ENCODE data around the gene CCDC180. TPM values are rescaled to one million over a fixed set of nuclear protein-coding genes. Genes with fewer than 3 reads are reported as not detected.

The CCDC180 gene
- total and polyA plus RNA-seq, 4 donors, result 3.3 to 34.3 (median 10.1) TPM

DNA sequence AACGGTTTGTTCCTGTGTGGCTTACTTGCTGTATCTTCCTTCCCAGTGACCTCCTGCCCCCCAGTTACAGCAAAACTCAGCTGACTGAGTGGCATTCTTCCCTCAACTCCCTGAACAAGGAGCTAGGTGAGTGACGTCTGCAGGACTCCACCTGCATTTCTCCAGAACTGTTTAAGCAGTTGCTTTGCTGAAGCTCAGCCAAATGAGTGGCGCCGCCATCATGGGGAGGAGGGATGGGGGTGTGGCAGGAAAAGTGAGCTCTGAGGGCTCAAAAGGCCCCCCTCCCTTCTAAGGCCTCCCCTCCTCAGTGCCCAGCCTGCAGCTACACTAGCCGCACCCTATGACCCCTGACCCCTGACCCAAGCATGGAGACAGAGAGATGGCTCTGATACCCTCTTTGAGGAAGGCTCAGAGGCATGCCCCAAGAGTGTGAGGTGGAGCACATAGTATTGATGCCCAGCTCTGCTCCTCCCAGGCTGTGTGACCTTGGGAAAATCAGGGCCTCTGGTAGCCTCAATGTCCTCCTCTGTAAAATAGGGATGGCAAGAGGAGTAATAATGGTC, 12.7 kb downstream of the CCDC180 start:
- WGBS, 2 donors, result 83 to 85% methylated on average over 5 of the region's 5 CpGs
- no peak for ATAC-seq (ENCODE audit: insufficient read depth, low FRiP score)

GRCh38 chr9:97321251-97321650, 13.8 kb downstream of the CCDC180 start:
- no peak overlapping the region for H3K4me3 ChIP-seq
- TF ChIP-seq CTCF (IDR thresholded peaks at IDR 0.05; ENCODE audit: control extremely low read depth, extremely low read depth), result no peak
- no peak overlapping the region for H3K9ac ChIP-seq (ENCODE audit: insufficient read depth in 1 of 2, low read length in 2 of 2)
- no peak for ATAC-seq (ENCODE audit: insufficient read depth, low FRiP score)
- H3K27me3 ChIP-seq (ENCODE audit: control insufficient read depth in 3 of 3, insufficient read depth in 3 of 3, low read length in 2 of 3), result no peaks in the 10 kb centered on the region
- no peaks in the 10 kb centered on the region for H3K9me3 ChIP-seq (ENCODE audit: control insufficient read depth in 4 of 4, insufficient read depth in 3 of 4, low read length in 3 of 4)
- no peak for DNase-seq
- 83 to 88% methylated on average over 1 of the region's 1 CpG for WGBS, 2 donors
- no peak overlapping the region for H3K27ac ChIP-seq (ENCODE audit: low read depth in 1 of 2, low read length in 1 of 2)
- peaks cover 0 to 45% (median 22%) of the 10 kb centered on the region in 4 donors for H3K36me3 ChIP-seq (ENCODE audit: control insufficient read depth in 4 of 4, insufficient read depth in 4 of 4, low read length in 4 of 4)
- peaks cover 0 to 4% (median 0%) of the 10 kb centered on the region in 5 donors for H3K4me1 ChIP-seq (ENCODE audit: control insufficient read depth in 5 of 5, insufficient read depth in 5 of 5, low read length in 5 of 5)

More for the DNA sequence above, 12.7 kb downstream of the CCDC180 start:
- Histone ChIP-seq H3K27me3 (ENCODE audit: control insufficient read depth in 3 of 3, insufficient read depth in 3 of 3, low read length in 2 of 3) (no peaks in the 10 kb centered on the region), H3K9me3 (ENCODE audit: control insufficient read depth in 4 of 4, insufficient read depth in 3 of 4, low read length in 3 of 4) (no peaks in the 10 kb centered on the region), H3K4me3 (no peak overlapping the region), H3K27ac (ENCODE audit: low read depth in 1 of 2, low read length in 1 of 2) (no peak overlapping the region), H3K4me1 (ENCODE audit: control insufficient read depth in 5 of 5, insufficient read depth in 5 of 5, low read length in 5 of 5) (peaks cover 0 to 4% (median 0%) of the 10 kb centered on the region in 5 donors), H3K9ac (ENCODE audit: insufficient read depth in 1 of 2, low read length in 2 of 2) (no peak overlapping the region), H3K36me3 (ENCODE audit: control insufficient read depth in 4 of 4, insufficient read depth in 4 of 4, low read length in 4 of 4) (peaks cover 0 to 46% (median 28%) of the 10 kb centered on the region in 4 donors)
- TF ChIP-seq CTCF (IDR thresholded peaks at IDR 0.05; ENCODE audit: control extremely low read depth, extremely low read depth), result no peak
- DNase-seq, result no peak

DNA sequence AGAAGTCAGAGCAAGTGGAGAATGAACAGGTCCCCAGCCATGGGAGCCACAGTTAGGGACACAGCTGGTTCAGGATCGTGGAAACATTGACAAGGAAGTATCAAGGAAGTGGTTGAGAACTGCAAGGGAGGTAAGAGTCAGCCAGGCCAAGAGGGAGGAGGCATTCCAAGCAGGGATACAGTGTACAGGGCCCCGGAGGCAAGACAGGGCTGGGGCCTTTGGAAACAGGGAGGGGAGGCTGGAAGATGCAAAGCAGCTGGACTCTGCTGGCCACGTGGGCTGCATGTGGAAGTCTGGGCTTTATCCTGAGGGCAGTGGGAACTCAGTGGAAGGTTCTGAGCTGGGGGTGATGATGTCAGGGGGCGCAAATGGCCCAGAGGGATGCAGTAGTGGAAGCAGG, 14.2 kb downstream of the CCDC180 start:
- Histone ChIP-seq H3K27me3 (ENCODE audit: control insufficient read depth in 3 of 3, insufficient read depth in 3 of 3, low read length in 2 of 3) (no peaks in the 10 kb centered on the region), H3K36me3 (ENCODE audit: control insufficient read depth in 4 of 4, insufficient read depth in 4 of 4, low read length in 4 of 4) (peaks cover 0 to 43% (median 20%) of the 10 kb centered on the region in 4 donors), H3K4me1 (ENCODE audit: control insufficient read depth in 5 of 5, insufficient read depth in 5 of 5, low read length in 5 of 5) (peaks cover 0 to 3% (median 0%) of the 10 kb centered on the region in 5 donors), H3K27ac (ENCODE audit: low read depth in 1 of 2, low read length in 1 of 2) (no peak overlapping the region), H3K9me3 (ENCODE audit: control insufficient read depth in 4 of 4, insufficient read depth in 3 of 4, low read length in 3 of 4) (no peaks in the 10 kb centered on the region), H3K4me3 (no peak overlapping the region), H3K9ac (ENCODE audit: insufficient read depth in 1 of 2, low read length in 2 of 2) (no peak overlapping the region)
- TF ChIP-seq CTCF (IDR thresholded peaks at IDR 0.05; ENCODE audit: control extremely low read depth, extremely low read depth), result no peak
- no peak for ATAC-seq (ENCODE audit: insufficient read depth, low FRiP score)
- WGBS, 2 donors, result 79 to 84% methylated on average over 4 of the region's 4 CpGs
- DNase-seq, result no peak

GRCh38 chr9:97322105-97322504, 14.6 kb downstream of the CCDC180 start:
- Histone ChIP-seq H3K9me3 (ENCODE audit: control insufficient read depth in 4 of 4, insufficient read depth in 3 of 4, low read length in 3 of 4) (no peaks in the 10 kb centered on the region), H3K27me3 (ENCODE audit: control insufficient read depth in 3 of 3, insufficient read depth in 3 of 3, low read length in 2 of 3) (no peaks in the 10 kb centered on the region), H3K4me3 (no peak overlapping the region), H3K4me1 (ENCODE audit: control insufficient read depth in 5 of 5, insufficient read depth in 5 of 5, low read length in 5 of 5) (no peaks in the 10 kb centered on the region), H3K36me3 (ENCODE audit: control insufficient read depth in 4 of 4, insufficient read depth in 4 of 4, low read length in 4 of 4) (peaks cover 0 to 40% (median 20%) of the 10 kb centered on the region in 4 donors), H3K9ac (ENCODE audit: insufficient read depth in 1 of 2, low read length in 2 of 2) (no peak overlapping the region), H3K27ac (ENCODE audit: low read depth in 1 of 2, low read length in 1 of 2) (no peak overlapping the region)
- 91 to 100% methylated on average over 1 of the region's 1 CpG for WGBS, 2 donors
- TF ChIP-seq CTCF (IDR thresholded peaks at IDR 0.05; ENCODE audit: control extremely low read depth, extremely low read depth), result no peak
- DNase-seq, result no peak
- ATAC-seq (ENCODE audit: insufficient read depth, low FRiP score), result no peak
